Measurements from ENCODE around the gene SLC8B1.

SLC8B1 gene

DNA sequence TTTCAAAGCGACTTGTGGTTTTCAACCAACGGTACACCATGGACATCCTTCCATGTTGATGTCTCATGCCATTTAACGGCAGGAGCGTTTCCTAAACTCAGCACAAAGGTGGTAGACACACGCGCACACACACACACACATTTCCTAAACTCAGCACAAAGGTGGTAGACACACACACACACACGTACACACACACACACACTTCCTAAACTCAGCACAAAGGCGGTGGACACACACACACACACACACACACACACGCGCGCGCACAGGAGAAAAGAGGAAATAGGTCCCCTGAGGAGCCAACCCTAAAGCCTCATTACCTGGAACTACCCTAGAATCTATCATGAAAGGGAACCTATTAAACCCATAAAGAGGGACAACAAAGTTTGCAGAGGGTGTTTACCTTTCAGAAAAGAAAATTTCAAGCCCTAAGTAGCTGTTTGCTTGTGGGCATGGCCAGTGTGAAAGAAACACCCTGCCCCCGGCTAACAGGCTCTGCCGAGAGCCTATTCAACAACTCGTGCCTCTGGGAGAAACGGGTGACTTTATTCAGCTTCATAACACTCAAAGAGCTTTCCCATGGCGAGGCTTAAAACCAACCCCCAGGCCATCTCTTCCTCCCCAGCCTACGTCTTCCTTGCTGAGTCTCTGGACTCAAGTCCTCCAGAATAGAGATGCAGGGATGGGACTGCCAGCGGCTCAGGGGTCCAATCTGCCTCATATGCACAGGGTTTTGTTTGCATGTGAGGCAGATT lies 31.8 kb downstream of the SLC8B1 start:
- DNase-seq (ENCODE audit: low read depth): peak; percentile 31

DNA sequence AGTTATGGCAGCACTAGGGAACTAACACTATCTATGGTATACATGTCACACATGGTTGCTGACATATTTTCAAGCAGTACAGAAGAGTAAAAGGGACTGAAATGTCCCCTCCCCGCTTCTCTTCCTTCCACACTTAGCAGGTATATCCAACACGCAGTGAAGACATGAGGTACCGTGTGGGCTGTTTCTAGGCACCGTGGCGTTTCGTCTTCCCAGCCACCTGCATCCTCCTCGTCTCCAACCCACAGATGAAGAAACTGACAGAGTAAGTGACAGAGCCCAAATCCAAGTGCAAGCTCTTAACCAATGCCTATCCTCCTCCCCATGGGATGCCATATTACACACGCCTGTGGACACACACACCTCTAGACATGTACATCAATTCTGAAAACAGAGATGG lies 32.4 kb downstream of the SLC8B1 start:
- TF ChIP-seq CTCF (IDR thresholded peaks at IDR 0.05; ENCODE audit: insufficient read depth, low read depth, low read length, missing control alignments): no peak
- DNase-seq (ENCODE audit: low read depth): no peak
- no peak overlapping the region for H3K4me3 ChIP-seq (ENCODE audit: low read depth, low read length)

More for the DNA sequence above, 31.8 kb downstream of the SLC8B1 start:
- no peak overlapping the region for H3K4me3 ChIP-seq (ENCODE audit: low read depth, low read length)
- TF ChIP-seq CTCF (IDR thresholded peaks at IDR 0.05; ENCODE audit: insufficient read depth, low read depth, low read length, missing control alignments): no peak

DNA sequence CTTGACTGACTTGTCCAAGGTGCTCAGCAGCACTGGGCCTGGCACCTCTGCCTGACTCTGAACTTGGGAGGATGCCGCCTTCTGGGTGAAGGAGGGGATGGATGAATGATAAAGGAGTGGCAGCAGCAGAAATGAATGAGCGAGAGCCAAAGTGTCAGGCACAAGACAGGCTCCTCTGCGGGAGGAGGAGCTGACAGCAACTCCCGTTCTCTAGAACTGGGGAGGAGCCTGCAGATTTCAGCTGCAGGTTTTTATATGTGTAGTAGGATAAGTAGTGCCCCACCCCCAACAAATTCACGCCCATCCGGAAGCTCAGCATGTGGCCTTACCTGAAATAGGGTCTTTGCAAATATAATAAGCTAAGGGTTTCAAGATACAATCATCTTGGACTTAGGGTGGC lies 33.1 kb downstream of the SLC8B1 start:
- no peak for TF ChIP-seq CTCF (IDR thresholded peaks at IDR 0.05; ENCODE audit: insufficient read depth, low read depth, low read length, missing control alignments)
- no peak for DNase-seq (ENCODE audit: low read depth)
- H3K4me3 ChIP-seq (ENCODE audit: low read depth, low read length): no peak overlapping the region

DNA sequence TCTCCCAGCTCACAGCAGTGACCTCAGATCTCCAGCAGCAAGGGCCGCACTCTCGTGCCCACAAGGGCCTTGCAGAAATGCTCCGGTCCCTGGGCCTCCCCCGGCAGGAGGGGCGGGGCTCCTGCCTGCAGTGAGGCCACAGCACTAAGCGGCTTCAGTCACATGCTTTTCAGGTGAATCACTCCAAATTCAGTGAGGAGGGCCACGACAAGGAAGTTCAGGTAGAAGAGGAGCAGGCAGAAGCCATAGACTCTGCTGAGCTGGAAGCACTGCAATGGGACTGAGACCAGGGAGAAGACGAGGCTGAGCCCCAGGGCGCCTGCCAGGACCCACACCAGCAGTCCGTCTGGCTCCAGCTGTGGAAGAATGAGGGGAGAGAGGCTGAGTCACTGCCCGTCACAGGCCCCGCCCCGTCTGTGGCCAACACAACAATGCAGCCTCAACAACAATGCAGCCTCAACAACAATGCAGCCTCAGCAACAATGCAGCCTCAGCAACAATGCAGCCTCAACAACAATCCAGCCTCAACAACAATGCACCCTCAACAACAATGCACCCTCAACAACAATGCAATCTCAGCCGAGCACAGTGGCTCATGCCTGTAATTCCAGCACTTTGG lies 35.2 kb downstream of the SLC8B1 start:
- TF ChIP-seq CTCF (IDR thresholded peaks at IDR 0.05; ENCODE audit: insufficient read depth, low read depth, low read length, missing control alignments): no peak
- DNase-seq (ENCODE audit: low read depth): no peak
- H3K4me3 ChIP-seq (ENCODE audit: low read depth, low read length): no peak overlapping the region

DNA sequence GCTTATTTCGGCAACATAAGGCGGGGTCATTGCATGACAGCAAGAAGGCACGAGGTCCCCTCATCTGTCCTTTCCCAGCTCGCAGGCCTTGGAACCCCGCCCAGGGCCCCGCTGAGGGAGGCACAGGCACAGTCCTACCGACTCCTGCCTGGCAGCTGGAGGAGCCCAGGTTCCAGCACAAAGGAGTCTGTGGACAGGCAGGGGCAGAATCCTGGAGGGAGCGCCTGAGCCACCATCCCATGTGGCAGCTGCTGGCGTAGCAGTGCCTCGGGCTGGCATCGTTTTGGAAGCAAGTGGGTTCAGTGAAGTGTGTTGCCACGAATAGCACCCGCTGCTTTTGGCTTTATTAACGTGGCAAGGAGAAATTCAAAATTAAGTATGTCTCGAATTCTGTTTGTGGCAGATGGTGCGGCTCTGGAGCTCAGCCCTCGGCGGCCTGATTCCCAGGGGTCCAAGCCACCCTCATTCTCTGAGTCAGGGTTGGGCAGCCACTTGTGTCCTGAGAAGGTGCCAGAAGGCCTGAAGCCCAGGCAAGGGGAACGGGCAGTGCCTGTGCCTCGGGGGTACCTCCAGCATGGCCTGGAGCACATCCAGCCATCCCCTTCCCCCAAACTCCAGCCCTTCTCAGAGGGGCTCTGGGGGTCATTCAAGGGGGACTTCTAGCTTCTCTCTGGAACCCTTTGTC lies 35.9 kb downstream of the SLC8B1 start:
- TF ChIP-seq CTCF (IDR thresholded peaks at IDR 0.05; ENCODE audit: insufficient read depth, low read depth, low read length, missing control alignments): no peak
- no peak for DNase-seq (ENCODE audit: low read depth)

GRCh38 chr12:113298472-113298817 lies 36.5 kb downstream of the SLC8B1 start:
- H3K4me3 ChIP-seq (ENCODE audit: low read depth, low read length): no peak overlapping the region
- DNase-seq (ENCODE audit: low read depth): no peak
- TF ChIP-seq CTCF (IDR thresholded peaks at IDR 0.05; ENCODE audit: insufficient read depth, low read depth, low read length, missing control alignments): no peak

More for the DNA sequence above, 35.9 kb downstream of the SLC8B1 start:
- H3K4me3 ChIP-seq (ENCODE audit: low read depth, low read length): no peak overlapping the region

All from GM12865 (cell line).